OCI-LY1 (cell line): Measurements from ENCODE around the gene DNAAF9.

Source experiments
- H2AFZ ChIP-seq: fragments of 200-600 bp; sonication (generic), shearing (Covaris generic); 2 replicates; pipeline ENCODE4 v1.6.0; 2014; ENCODE audit warnings: antibody characterized with exemption, mild to moderate bottlenecking, low read length
- H3F3A ChIP-seq: fragments of 200-600 bp; sonication (generic), shearing (Covaris generic); 2 replicates; pipeline ENCODE4 v1.6.0; 2014; ENCODE audit warnings: mild to moderate bottlenecking, antibody characterized with exemption, low read length, moderate library complexity; ENCODE audit not compliant: insufficient read depth
- H3K27ac ChIP-seq: fragments of 200-600 bp; sonication (generic); 2 replicates; pipeline ENCODE4 v1.5.1; 2014; ENCODE audit warnings: low read length, mixed run types, mild to moderate bottlenecking, low read depth; ENCODE audit not compliant: poor library complexity, severe bottlenecking
- H3K27me3 ChIP-seq: fragments of 200-600 bp; sonication (generic); 2 replicates; pipeline ENCODE4 v1.6.0; 2014; ENCODE audit warnings: antibody characterized with exemption, mild to moderate bottlenecking, low read length, moderate library complexity; ENCODE audit not compliant: insufficient read depth
- H3K36me3 ChIP-seq: fragments of 200-600 bp; sonication (generic); 2 replicates; pipeline ENCODE4 v1.6.1; 2014; ENCODE audit warnings: mild to moderate bottlenecking, antibody characterized with exemption, low read length, moderate library complexity, mixed read lengths; ENCODE audit not compliant: insufficient read depth
- H3K4me1 ChIP-seq: fragments of 200-600 bp; sonication (generic); 2 replicates; pipeline ENCODE4 v1.5.1; 2014; ENCODE audit warnings: mild to moderate bottlenecking, low read length, moderate library complexity; ENCODE audit not compliant: insufficient read depth, severe bottlenecking
- H3K4me2 ChIP-seq: fragments of 200-600 bp; sonication (generic), shearing (Covaris generic); 2 replicates; pipeline ENCODE4 v1.6.1; 2014; ENCODE audit warnings: low read length
- H3K4me3 ChIP-seq: fragments of 200-600 bp; sonication (generic); 2 replicates; pipeline ENCODE4 v1.5.1; 2014; ENCODE audit warnings: low read length, low read depth, mild to moderate bottlenecking, mixed read lengths; ENCODE audit not compliant: poor library complexity, severe bottlenecking
- H3K79me2 ChIP-seq: fragments of 200-600 bp; shearing (Covaris generic); 2 replicates; pipeline ENCODE4 v1.6.1; 2016; ENCODE audit warnings: mixed run types, low read length, mixed read lengths; ENCODE audit not compliant: insufficient read depth
- H3K9ac ChIP-seq: fragments of 200-600 bp; sonication (generic), shearing (Covaris generic); 2 replicates; pipeline ENCODE4 v1.6.1; 2014; ENCODE audit warnings: mild to moderate bottlenecking, low read length, mixed read lengths
- H3K9me2 ChIP-seq: fragments of 200-600 bp; sonication (generic), shearing (Covaris generic); 2 replicates; pipeline ENCODE4 v1.6.1; 2014; ENCODE audit warnings: low read depth, mild to moderate bottlenecking, low read length, mixed read lengths
- H3K9me3 ChIP-seq: fragments of 200-600 bp; shearing (Covaris generic); 2 replicates; pipeline ENCODE4 v1.6.1; 2014; ENCODE audit warnings: low read length, mixed read lengths
- H4K20me1 ChIP-seq: fragments of 200-600 bp; sonication (generic), shearing (Covaris generic); 2 replicates; pipeline ENCODE4 v1.6.0; 2016; ENCODE audit warnings: mild to moderate bottlenecking, low read length; ENCODE audit not compliant: insufficient read depth
- CTCF ChIP-seq: fragments of 200-600 bp; sonication (generic), shearing (Covaris generic); IDR thresholded peaks from 2 replicates; pipeline ENCODE4 v1.5.1; 2017; ENCODE audit warnings: mild to moderate bottlenecking, antibody characterized with exemption, low read length, moderate library complexity, mixed read lengths
- EZH2 ChIP-seq: fragments of 200-600 bp; sonication (generic), shearing (Covaris generic); IDR thresholded peaks from 2 replicates; pipeline ENCODE4 v1.8.0; 2017; ENCODE audit warnings: borderline replicate concordance, mixed run types, mild to moderate bottlenecking, antibody characterized with exemption, low read length, moderate library complexity, mixed read lengths

Gene DNAAF9

DNA sequence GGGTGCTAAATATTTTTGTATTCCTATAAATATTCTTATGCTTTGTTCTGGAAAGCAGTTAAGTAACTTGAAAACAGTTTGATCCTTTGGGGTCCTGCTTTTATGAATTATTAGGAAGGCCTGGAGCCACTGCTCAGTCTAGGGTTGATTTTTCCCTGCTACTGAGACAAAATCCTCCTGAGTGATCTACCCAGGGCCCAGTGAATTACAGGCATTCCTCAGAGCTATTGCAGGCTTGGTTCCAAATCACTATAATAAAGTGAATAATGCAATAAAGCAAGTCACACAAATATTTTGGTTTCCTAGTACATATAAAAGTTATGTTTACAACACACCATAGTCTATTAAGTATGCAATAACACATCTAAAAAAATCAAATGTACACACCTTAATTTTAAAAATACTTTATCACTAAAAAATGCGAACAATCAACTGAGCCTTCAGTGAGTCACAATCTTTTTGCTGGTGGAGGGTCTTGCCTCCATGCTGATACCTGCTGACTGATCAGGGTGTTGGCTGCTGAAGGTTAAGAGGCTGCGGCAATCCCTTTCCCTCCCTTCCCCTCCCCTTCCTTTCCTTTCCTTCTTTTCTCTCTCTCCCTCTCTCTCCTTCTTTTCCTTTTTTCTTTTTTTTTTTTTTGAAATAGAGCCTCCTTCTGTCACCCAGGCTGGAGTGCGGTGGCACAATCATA lies 43.0 kb downstream of the DNAAF9 start:
- Histone ChIP-seq H3K27me3 (no peaks in the 10 kb centered on the region), H2AFZ (no peak overlapping the region), H3K4me1 (no peaks in the 10 kb centered on the region), H3K4me3 (no peak overlapping the region), H3K79me2 (no peaks in the 10 kb centered on the region), H4K20me1 (no peaks in the 10 kb centered on the region), H3F3A (no peaks in the 10 kb centered on the region), H3K9ac (no peak overlapping the region), H3K27ac (no peak overlapping the region), H3K4me2 (no peak overlapping the region), H3K36me3 (no peaks in the 10 kb centered on the region), H3K9me3 (no peaks in the 10 kb centered on the region), H3K9me2 (no peaks in the 10 kb centered on the region)
- TF ChIP-seq EZH2 (no peak), CTCF (no peak)

DNA sequence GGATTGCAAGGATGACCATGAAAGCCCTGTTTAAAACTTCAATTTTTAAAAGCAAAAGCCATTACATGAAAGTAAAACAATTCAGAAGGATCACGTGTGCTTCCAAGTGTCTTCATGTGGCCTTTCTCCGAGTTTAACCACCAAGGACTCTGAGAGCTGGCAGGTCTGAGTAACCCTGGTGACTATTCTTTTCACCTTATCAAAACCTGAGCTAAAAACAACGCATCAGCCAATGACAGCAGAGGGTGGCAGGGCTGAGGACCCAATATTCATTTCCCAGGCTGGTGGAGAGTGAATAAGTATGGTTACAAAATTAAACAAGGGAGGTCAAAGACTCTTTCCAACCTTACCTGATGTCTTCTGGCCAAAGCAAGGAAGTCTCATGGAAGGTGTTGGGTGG lies 46.7 kb downstream of the DNAAF9 start:
- Histone ChIP-seq H3K4me2 (no peak overlapping the region), H3K36me3 (no peaks in the 10 kb centered on the region)
- TF ChIP-seq CTCF (no peak), EZH2 (no peak)

GRCh38 chr20:3358676-3359340 lies 48.7 kb downstream of the DNAAF9 start:
- Histone ChIP-seq H3K9ac (no peak overlapping the region), H3K36me3 (no peaks in the 10 kb centered on the region)
- TF ChIP-seq EZH2 = no peak
- no peak for TF ChIP-seq CTCF

More for the DNA sequence above, 46.7 kb downstream of the DNAAF9 start:
- no peak overlapping the region for H2AFZ ChIP-seq
- H3K9me3 ChIP-seq = no peaks in the 10 kb centered on the region
- no peaks in the 10 kb centered on the region for H3K9me2 ChIP-seq
- H3K27ac ChIP-seq = no peak overlapping the region
- H3K79me2 ChIP-seq = no peaks in the 10 kb centered on the region
- no peaks in the 10 kb centered on the region for H3F3A ChIP-seq
- no peak overlapping the region for H3K9ac ChIP-seq
- no peak overlapping the region for H3K4me3 ChIP-seq
- no peaks in the 10 kb centered on the region for H3K27me3 ChIP-seq
- no peaks in the 10 kb centered on the region for H4K20me1 ChIP-seq
- H3K4me1 ChIP-seq = no peaks in the 10 kb centered on the region

More at GRCh38 chr20:3358676-3359340, 48.7 kb downstream of the DNAAF9 start:
- no peaks in the 10 kb centered on the region for H3K9me2 ChIP-seq
- H3K27me3 ChIP-seq = no peaks in the 10 kb centered on the region
- H3K4me3 ChIP-seq = no peak overlapping the region
- no peak overlapping the region for H2AFZ ChIP-seq
- H3F3A ChIP-seq = no peaks in the 10 kb centered on the region
- no peaks in the 10 kb centered on the region for H3K79me2 ChIP-seq
- no peaks in the 10 kb centered on the region for H3K9me3 ChIP-seq
- H3K27ac ChIP-seq = no peak overlapping the region
- H3K4me1 ChIP-seq = no peaks in the 10 kb centered on the region
- H3K4me2 ChIP-seq = no peak overlapping the region
- H4K20me1 ChIP-seq = no peaks in the 10 kb centered on the region
